WTC11 (cell line): Measurements from ENCODE around the gene TBC1D22A. TPM values are rescaled to one million over a fixed set of nuclear protein-coding genes. Genes with fewer than 3 reads are reported as not detected.

Experiments
- ATAC-seq: fragments of 200-7000 bp; cut with Tn5 transposase; 2 replicates; pipeline ENCODE4 v1.10.0; 2021; ENCODE audit warnings: mild to moderate bottlenecking, moderate library complexity
- CTCF ChIA-PET: fragments of 300-600 bp; sonication (Branson Sonifier 250); formaldehyde crosslinking; loops from one replicate; lab custom pipeline; 2021; ENCODE audit warnings: antibody characterized with exemption; lab: Charles Lee
- POLR2A ChIA-PET: fragments of 350-600 bp; sonication (Branson Sonifier 250); formaldehyde crosslinking; loops from one replicate; lab custom pipeline; 2021; ENCODE audit warnings: antibody characterized with exemption; lab: Charles Lee
- DNase-seq: peaks from one replicate; pipeline ENCODE4 v3.0.0; 2021; ENCODE audit warnings: low spot score
- H3K27ac Mint-ChIP-seq: 2 replicates; pipeline ENCODE4 v1.8.0; 2021; ENCODE audit warnings: mixed read lengths
- H3K27me3 Mint-ChIP-seq: 2 replicates; pipeline ENCODE4 v1.8.0; 2021; ENCODE audit warnings: low read depth, mild to moderate bottlenecking, moderate library complexity, mixed read lengths
- H3K36me3 Mint-ChIP-seq: 2 replicates; pipeline ENCODE4 v1.8.0; 2021; ENCODE audit warnings: mixed read lengths
- H3K4me1 Mint-ChIP-seq: 2 replicates; pipeline ENCODE4 v1.8.0; 2022; ENCODE audit warnings: mixed read lengths
- H3K4me3 Mint-ChIP-seq: 2 replicates; pipeline ENCODE4 v1.8.0; 2021; ENCODE audit warnings: mild to moderate bottlenecking, moderate library complexity, mixed read lengths
- H3K9me3 Mint-ChIP-seq: 2 replicates; pipeline ENCODE4 v1.8.0; 2021; ENCODE audit warnings: mixed read lengths
- ATF1 ChIP-seq: sonication (generic); formaldehyde crosslinking; IDR thresholded peaks from 2 replicates; pipeline ENCODE4 v1.8.1; 2023; ENCODE audit warnings: mild to moderate bottlenecking, moderate library complexity, missing genetic modification reagents
- CDX4 ChIP-seq: fragments of 250-450 bp; sonication (Bioruptor Pico); IDR thresholded peaks from 2 replicates; pipeline ENCODE4 v1.9.0; 2021; ENCODE audit warnings: moderate library complexity, mild to moderate bottlenecking, inconsistent platforms, borderline replicate concordance
- E2F1 ChIP-seq: sonication (generic); formaldehyde crosslinking; IDR thresholded peaks from 2 replicates; pipeline ENCODE4 v1.8.0; 2022; ENCODE audit warnings: mild to moderate bottlenecking, missing genetic modification reagents
- GRHL2 ChIP-seq: fragments of 250-450 bp; sonication (Bioruptor Pico); IDR thresholded peaks from 2 replicates; pipeline ENCODE4 v1.8.0; 2022; ENCODE audit warnings: mild to moderate bottlenecking, moderate library complexity; ENCODE audit not compliant: insufficient replicate concordance, severe bottlenecking
- IRF1 ChIP-seq: sonication (generic); formaldehyde crosslinking; IDR thresholded peaks from 2 replicates; pipeline ENCODE4 v1.8.0; 2023; ENCODE audit warnings: missing genetic modification reagents
- NFATC4 ChIP-seq: fragments of 250-450 bp; sonication (Bioruptor Pico); IDR thresholded peaks from 2 replicates; pipeline ENCODE4 v1.9.0; 2021; ENCODE audit warnings: mild to moderate bottlenecking
- PRDM15 ChIP-seq: sonication (generic); formaldehyde crosslinking; IDR thresholded peaks from 2 replicates; pipeline ENCODE4 v1.8.0; 2022; ENCODE audit warnings: missing genetic modification reagents
- SMAD4 ChIP-seq: sonication (generic); formaldehyde crosslinking; IDR thresholded peaks from 2 replicates; pipeline ENCODE4 v1.8.0; 2022; ENCODE audit warnings: mild to moderate bottlenecking, missing genetic modification reagents
- TP53 ChIP-seq: sonication (generic); formaldehyde crosslinking; IDR thresholded peaks from 2 replicates; pipeline ENCODE4 v1.8.1; 2023; ENCODE audit warnings: mild to moderate bottlenecking, missing genetic modification reagents
- ZBTB21 ChIP-seq: sonication (generic); formaldehyde crosslinking; IDR thresholded peaks from 2 replicates; pipeline ENCODE4 v1.8.1; 2023; ENCODE audit warnings: mild to moderate bottlenecking, missing genetic modification reagents, borderline replicate concordance
- ZNF263 ChIP-seq: sonication (generic); formaldehyde crosslinking; IDR thresholded peaks from 2 replicates; pipeline ENCODE4 v1.8.1; 2022; ENCODE audit warnings: low read depth, mild to moderate bottlenecking, moderate library complexity, missing genetic modification reagents
- ZSCAN18 ChIP-seq: fragments of 250-450 bp; sonication (Bioruptor Pico); IDR thresholded peaks from 2 replicates; pipeline ENCODE4 v2.1.2; 2022; ENCODE audit warnings: mild to moderate bottlenecking, moderate library complexity
- total RNA-seq: library from RNA; stranded (reverse); gene quantifications from 3 replicates; pipeline ENCODE4 v1.2.3, GENCODE V29; 2021
- TF ChIP-seq, protein P1 (sequence below): sonication (generic); formaldehyde crosslinking; conservative IDR thresholded peaks from 2 replicates; pipeline ENCODE4 v1.8.1; 2023; ENCODE audit warnings: mild to moderate bottlenecking, low read depth, missing genetic modification reagents, moderate library complexity
- TF ChIP-seq, protein P2 (sequence below): sonication (generic); formaldehyde crosslinking; IDR thresholded peaks from 2 replicates; pipeline ENCODE4 v1.8.1; 2023; ENCODE audit warnings: mild to moderate bottlenecking, missing genetic modification reagents, borderline replicate concordance
- TF ChIP-seq, protein P3 (sequence below): sonication (generic); formaldehyde crosslinking; IDR thresholded peaks from 2 replicates; pipeline ENCODE4 v1.8.1; 2022; ENCODE audit warnings: missing genetic modification reagents, borderline replicate concordance
- TF ChIP-seq, protein P4 (sequence below): sonication (generic); formaldehyde crosslinking; IDR thresholded peaks from 2 replicates; pipeline ENCODE4 v1.8.0; 2022; ENCODE audit warnings: mild to moderate bottlenecking, missing genetic modification reagents

Gene TBC1D22A
- total RNA-seq, 1 experiment from 2014 or later: 18.1 TPM

DNA sequence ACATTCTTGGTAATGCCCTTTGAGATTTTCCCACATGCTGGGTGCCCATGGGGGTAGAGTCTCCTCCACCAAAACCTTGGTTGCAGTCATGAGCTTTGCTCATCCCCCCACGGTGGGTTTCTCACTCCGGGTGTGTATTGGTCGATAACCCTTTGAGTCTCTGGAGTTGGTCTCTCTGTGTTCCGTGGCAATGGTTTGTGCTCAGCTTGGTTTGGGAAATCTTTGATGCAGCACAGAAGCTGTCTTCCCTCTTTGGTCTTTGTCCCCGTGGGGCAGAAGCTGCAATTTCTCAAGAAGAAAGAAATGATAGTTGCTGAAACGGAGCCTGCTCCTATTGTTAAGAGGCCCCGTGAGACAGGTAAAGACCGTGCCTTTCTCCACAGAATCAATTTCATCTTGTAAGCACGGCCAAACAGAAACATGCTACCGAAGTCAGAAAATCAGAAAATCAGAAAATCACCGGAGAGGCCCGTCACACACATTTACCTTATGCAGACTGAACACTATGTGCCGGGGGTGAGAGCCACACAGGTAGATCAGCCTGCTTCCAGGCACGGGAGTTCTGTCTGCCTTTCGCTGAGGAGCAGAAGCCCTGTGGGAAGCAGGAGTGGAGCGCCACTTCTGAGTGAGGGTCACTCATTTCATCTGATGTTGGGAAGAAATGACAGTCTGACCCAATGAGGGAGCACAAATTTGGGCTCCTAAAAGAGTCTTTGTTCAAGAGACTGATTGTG, 186.1 kb downstream of the TBC1D22A start (continued):
- TF ChIP-seq, protein P1, sequence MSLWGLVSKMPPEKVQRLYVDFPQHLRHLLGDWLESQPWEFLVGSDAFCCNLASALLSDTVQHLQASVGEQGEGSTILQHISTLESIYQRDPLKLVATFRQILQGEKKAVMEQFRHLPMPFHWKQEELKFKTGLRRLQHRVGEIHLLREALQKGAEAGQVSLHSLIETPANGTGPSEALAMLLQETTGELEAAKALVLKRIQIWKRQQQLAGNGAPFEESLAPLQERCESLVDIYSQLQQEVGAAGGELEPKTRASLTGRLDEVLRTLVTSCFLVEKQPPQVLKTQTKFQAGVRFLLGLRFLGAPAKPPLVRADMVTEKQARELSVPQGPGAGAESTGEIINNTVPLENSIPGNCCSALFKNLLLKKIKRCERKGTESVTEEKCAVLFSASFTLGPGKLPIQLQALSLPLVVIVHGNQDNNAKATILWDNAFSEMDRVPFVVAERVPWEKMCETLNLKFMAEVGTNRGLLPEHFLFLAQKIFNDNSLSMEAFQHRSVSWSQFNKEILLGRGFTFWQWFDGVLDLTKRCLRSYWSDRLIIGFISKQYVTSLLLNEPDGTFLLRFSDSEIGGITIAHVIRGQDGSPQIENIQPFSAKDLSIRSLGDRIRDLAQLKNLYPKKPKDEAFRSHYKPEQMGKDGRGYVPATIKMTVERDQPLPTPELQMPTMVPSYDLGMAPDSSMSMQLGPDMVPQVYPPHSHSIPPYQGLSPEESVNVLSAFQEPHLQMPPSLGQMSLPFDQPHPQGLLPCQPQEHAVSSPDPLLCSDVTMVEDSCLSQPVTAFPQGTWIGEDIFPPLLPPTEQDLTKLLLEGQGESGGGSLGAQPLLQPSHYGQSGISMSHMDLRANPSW (CRISPR knock-in tag): no peak
- TF ChIP-seq, protein P2, sequence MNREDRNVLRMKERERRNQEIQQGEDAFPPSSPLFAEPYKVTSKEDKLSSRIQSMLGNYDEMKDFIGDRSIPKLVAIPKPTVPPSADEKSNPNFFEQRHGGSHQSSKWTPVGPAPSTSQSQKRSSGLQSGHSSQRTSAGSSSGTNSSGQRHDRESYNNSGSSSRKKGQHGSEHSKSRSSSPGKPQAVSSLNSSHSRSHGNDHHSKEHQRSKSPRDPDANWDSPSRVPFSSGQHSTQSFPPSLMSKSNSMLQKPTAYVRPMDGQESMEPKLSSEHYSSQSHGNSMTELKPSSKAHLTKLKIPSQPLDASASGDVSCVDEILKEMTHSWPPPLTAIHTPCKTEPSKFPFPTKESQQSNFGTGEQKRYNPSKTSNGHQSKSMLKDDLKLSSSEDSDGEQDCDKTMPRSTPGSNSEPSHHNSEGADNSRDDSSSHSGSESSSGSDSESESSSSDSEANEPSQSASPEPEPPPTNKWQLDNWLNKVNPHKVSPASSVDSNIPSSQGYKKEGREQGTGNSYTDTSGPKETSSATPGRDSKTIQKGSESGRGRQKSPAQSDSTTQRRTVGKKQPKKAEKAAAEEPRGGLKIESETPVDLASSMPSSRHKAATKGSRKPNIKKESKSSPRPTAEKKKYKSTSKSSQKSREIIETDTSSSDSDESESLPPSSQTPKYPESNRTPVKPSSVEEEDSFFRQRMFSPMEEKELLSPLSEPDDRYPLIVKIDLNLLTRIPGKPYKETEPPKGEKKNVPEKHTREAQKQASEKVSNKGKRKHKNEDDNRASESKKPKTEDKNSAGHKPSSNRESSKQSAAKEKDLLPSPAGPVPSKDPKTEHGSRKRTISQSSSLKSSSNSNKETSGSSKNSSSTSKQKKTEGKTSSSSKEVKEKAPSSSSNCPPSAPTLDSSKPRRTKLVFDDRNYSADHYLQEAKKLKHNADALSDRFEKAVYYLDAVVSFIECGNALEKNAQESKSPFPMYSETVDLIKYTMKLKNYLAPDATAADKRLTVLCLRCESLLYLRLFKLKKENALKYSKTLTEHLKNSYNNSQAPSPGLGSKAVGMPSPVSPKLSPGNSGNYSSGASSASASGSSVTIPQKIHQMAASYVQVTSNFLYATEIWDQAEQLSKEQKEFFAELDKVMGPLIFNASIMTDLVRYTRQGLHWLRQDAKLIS (CRISPR knock-in tag): no peak
- no peak for TF ChIP-seq ATF1 (CRISPR knock-in tag)

DNA sequence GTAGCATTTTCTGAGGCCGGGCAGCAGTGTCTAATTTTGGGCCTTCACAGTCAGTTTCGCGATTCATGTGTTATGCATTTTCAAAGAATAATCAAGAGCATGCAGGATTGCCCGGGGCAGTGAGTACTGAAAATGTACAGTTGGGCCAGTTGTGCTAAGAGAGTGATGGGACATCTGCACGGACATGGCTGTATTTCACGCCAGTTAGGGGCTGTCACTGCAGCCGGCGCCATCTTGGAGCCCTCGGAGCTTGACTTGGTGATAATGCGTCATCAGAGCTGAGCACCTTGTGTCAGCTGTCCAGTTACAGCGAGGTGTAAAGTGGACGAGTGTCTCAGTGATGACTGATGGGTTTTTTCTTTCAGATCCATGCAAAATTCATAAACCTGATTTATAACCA, 188.9 kb downstream of the TBC1D22A start:
- Mint-ChIP-seq H3K4me3 (no peak overlapping the region), H3K36me3 (no peaks in the 10 kb centered on the region; the same call in 1 of the 2 replicates), H3K4me1 (peaks cover 26% of the 10 kb centered on the region)
- TF ChIP-seq PRDM15 (no peak), ZSCAN18 (CRISPR knock-in tag) (no peak), GRHL2 (CRISPR knock-in tag) (no peak), NFATC4 (CRISPR knock-in tag) (no peak), E2F1 (CRISPR knock-in tag) (no peak), SMAD4 (CRISPR knock-in tag) (no peak), ZNF263 (CRISPR knock-in tag) (no peak), CDX4 (CRISPR knock-in tag) (no peak), TP53 (no peak), ZBTB21 (no peak), IRF1 (CRISPR knock-in tag) (no peak)
- TF ChIP-seq, protein P3, sequence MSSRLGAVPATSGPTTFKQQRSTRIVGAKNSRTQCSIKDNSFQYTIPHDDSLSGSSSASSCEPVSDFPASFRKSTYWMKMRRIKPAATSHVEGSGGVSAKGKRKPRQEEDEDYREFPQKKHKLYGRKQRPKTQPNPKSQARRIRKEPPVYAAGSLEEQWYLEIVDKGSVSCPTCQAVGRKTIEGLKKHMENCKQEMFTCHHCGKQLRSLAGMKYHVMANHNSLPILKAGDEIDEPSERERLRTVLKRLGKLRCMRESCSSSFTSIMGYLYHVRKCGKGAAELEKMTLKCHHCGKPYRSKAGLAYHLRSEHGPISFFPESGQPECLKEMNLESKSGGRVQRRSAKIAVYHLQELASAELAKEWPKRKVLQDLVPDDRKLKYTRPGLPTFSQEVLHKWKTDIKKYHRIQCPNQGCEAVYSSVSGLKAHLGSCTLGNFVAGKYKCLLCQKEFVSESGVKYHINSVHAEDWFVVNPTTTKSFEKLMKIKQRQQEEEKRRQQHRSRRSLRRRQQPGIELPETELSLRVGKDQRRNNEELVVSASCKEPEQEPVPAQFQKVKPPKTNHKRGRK (CRISPR knock-in tag): no peak
- TF ChIP-seq, protein P4, sequence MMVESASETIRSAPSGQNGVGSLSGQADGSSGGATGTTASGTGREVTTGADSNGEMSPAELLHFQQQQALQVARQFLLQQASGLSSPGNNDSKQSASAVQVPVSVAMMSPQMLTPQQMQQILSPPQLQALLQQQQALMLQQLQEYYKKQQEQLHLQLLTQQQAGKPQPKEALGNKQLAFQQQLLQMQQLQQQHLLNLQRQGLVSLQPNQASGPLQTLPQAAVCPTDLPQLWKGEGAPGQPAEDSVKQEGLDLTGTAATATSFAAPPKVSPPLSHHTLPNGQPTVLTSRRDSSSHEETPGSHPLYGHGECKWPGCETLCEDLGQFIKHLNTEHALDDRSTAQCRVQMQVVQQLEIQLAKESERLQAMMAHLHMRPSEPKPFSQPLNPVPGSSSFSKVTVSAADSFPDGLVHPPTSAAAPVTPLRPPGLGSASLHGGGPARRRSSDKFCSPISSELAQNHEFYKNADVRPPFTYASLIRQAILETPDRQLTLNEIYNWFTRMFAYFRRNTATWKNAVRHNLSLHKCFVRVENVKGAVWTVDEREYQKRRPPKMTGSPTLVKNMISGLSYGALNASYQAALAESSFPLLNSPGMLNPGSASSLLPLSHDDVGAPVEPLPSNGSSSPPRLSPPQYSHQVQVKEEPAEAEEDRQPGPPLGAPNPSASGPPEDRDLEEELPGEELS (CRISPR knock-in tag): no peak

More for the DNA sequence above, 188.9 kb downstream of the TBC1D22A start:
- Mint-ChIP-seq H3K27me3 (no peaks in the 10 kb centered on the region), H3K27ac (no peak overlapping the region), H3K9me3 (no peaks in the 10 kb centered on the region)
- POLR2A ChIA-PET: no interaction called here
- ATAC-seq (no peak), DNase-seq (no peak)
- CTCF ChIA-PET: no interaction called here
